MM.1S (cell line): Measurements from ENCODE around the gene CASR.

Experiments used
- CTCF ChIP-seq: fragments of 300-600 bp; sonication (generic); IDR thresholded peaks from 2 replicates; pipeline ENCODE4 v1.5.1; 2016; ENCODE audit warnings: antibody characterized with exemption, low read length, mixed read lengths
- EZH2 ChIP-seq: fragments of 300-600 bp; sonication (generic); optimal IDR thresholded peaks from 2 replicates; pipeline ENCODE3; 2017; ENCODE audit warnings: low read depth, mild to moderate bottlenecking, antibody characterized with exemption, low read length, mixed read lengths
- EZH2phosphoT487 ChIP-seq: fragments of 300-600 bp; sonication (generic); IDR thresholded peaks from 2 replicates; pipeline ENCODE4 v1.6.1; 2018; ENCODE audit warnings: antibody characterized with exemption, low read length

GRCh38 chr3:122146466-122146865 is 37.0 kb upstream of the CASR start:
- TF ChIP-seq EZH2 (no peak), CTCF (no peak), EZH2phosphoT487 (no peak)
